IgD-negative memory B cell (primary cell): Measurements from ENCODE around the gene SH3BGRL3. TPM values are rescaled to one million over a fixed set of nuclear protein-coding genes. Genes with fewer than 3 reads are reported as not detected.
"Not testable (repeated sequence)": the region's sequence is repeated elsewhere in the genome, so short reads cannot be mapped to it uniquely, and the experiment has no call there.

ENCODE experiments used
- H3K27ac Mint-ChIP-seq, 3 donors: one replicate each; pipeline ENCODE4 v1.8.0; 2020 to 2022; ENCODE audit warnings: mild to moderate bottlenecking in 3 of 3, mixed read lengths in 3 of 3, moderate library complexity in 1 of 3
- H3K27me3 Mint-ChIP-seq: one replicate; pipeline ENCODE4 v1.8.0; 2021; ENCODE audit warnings: mixed read lengths
- H3K36me3 Mint-ChIP-seq: one replicate; pipeline ENCODE4 v1.8.0; 2020; ENCODE audit warnings: mild to moderate bottlenecking, mixed read lengths
- H3K4me1 Mint-ChIP-seq, 3 donors: one replicate each; pipeline ENCODE4 v1.8.0; 2020 to 2022; ENCODE audit warnings: mixed read lengths in 3 of 3, mild to moderate bottlenecking in 1 of 3
- H3K4me3 Mint-ChIP-seq, 4 donors: one replicate each; pipeline ENCODE4 v1.8.0; 2020 to 2022; ENCODE audit warnings: mild to moderate bottlenecking in 4 of 4, mixed read lengths in 4 of 4, moderate library complexity in 3 of 4
- H3K9me3 Mint-ChIP-seq, 3 donors: one replicate each; pipeline ENCODE4 v1.8.0; 2020 to 2021; ENCODE audit warnings: mixed read lengths in 3 of 3, mild to moderate bottlenecking in 1 of 3
- polyA plus RNA-seq: library from polyadenylated mRNA; unstranded; fragments of 300-500 nt; fragmentation: Illumina TruSeq; gene quantifications from one replicate; pipeline ENCODE4 v1.2.3, GENCODE V29; 2021

Gene SH3BGRL3
- polyA plus RNA-seq, 1 donor from 2014 or later = 1,152 TPM

GRCh38 chr1:26307363-26307781, 27.5 kb downstream of the SH3BGRL3 start:
- Mint-ChIP-seq H3K4me1 (peaks cover 20 to 28% (median 28%) of the 10 kb centered on the region in 3 donors), H3K9me3 (no peaks in the 10 kb centered on the region), H3K4me3 (peak overlapping the region; percentile 91 to 100 (median 94)), H3K27me3 (no peaks in the 10 kb centered on the region), H3K27ac (peak overlapping the region; percentile 37 to 92 (median 92)), H3K36me3 (peaks cover 5% of the 10 kb centered on the region)

- not testable (repeated sequence) for H3K27me3 Mint-ChIP-seq
Measured at GRCh38 chr1:26307966-26308899, 28.3 kb downstream of the SH3BGRL3 start.

GRCh38 chr1:26314501-26314900, 34.6 kb downstream of the SH3BGRL3 start:
- Mint-ChIP-seq H3K9me3 (no peaks in the 10 kb centered on the region), H3K27me3 (no peaks in the 10 kb centered on the region), H3K27ac (peak overlapping the region; percentile 74 to 97 (median 92)), H3K4me3 (peak overlapping the region; percentile 86 to 99 (median 90)), H3K36me3 (peaks cover 9% of the 10 kb centered on the region), H3K4me1 (peaks cover 31 to 40% (median 39%) of the 10 kb centered on the region in 3 donors)

More at GRCh38 chr1:26307966-26308899, 28.3 kb downstream of the SH3BGRL3 start:
- peaks cover 24 to 32% (median 31%) of the 10 kb centered on the region in 3 donors for H3K4me1 Mint-ChIP-seq
- not testable (repeated sequence) for H3K36me3 Mint-ChIP-seq, H3K9me3 Mint-ChIP-seq
- peak overlapping the region in 3 of 4 donors; percentile 9 to 100 (median 93) for H3K4me3 Mint-ChIP-seq
- H3K27ac Mint-ChIP-seq = peak overlapping the region in 2 of 3 donors; percentile 92

- Mint-ChIP-seq H3K27ac (peak overlapping the region; percentile 74 to 97 (median 92)), H3K9me3 (no peaks in the 10 kb centered on the region), H3K36me3 (peaks cover 14% of the 10 kb centered on the region), H3K4me3 (peak overlapping the region; percentile 93 to 100 (median 100)), H3K4me1 (peaks cover 32 to 43% (median 40%) of the 10 kb centered on the region in 3 donors), H3K27me3 (no peaks in the 10 kb centered on the region)
Measured at GRCh38 chr1:26315874-26316850, 36.3 kb downstream of the SH3BGRL3 start.

GRCh38 chr1:26317146-26317545, 37.3 kb downstream of the SH3BGRL3 start:
- Mint-ChIP-seq H3K4me3 (peak overlapping the region; percentile 93 to 100 (median 100)), H3K27me3 (no peaks in the 10 kb centered on the region), H3K4me1 (peaks cover 37 to 47% (median 40%) of the 10 kb centered on the region in 3 donors), H3K27ac (peak overlapping the region; percentile 74 to 97 (median 92)), H3K36me3 (peaks cover 15% of the 10 kb centered on the region), H3K9me3 (no peaks in the 10 kb centered on the region)

GRCh38 chr1:26317612-26318337, 37.9 kb downstream of the SH3BGRL3 start, which contains the start of gene CD52:
Gene CD52 (plus strand): TSS chr1:26317958. CDS start chr1:26318018, 60 bp downstream.
- no peaks in the 10 kb centered on the region for H3K27me3 Mint-ChIP-seq
- H3K4me1 Mint-ChIP-seq = peaks cover 42 to 52% (median 43%) of the 10 kb centered on the region in 3 donors
- H3K9me3 Mint-ChIP-seq = no peaks in the 10 kb centered on the region
- H3K27ac Mint-ChIP-seq = peak within 1 kb of the TSS; percentile 74 to 97 (median 92)
- peaks cover 16% of the 10 kb centered on the region for H3K36me3 Mint-ChIP-seq
- peak within 1 kb of the TSS; percentile 93 to 100 (median 100) for H3K4me3 Mint-ChIP-seq

- H3K4me1 Mint-ChIP-seq = peaks cover 40 to 50% (median 41%) of the 10 kb centered on the region in 3 donors
Measured at GRCh38 chr1:26318338-26319064, 38.6 kb downstream of the SH3BGRL3 start.

GRCh38 chr1:26320896-26321295, 41.0 kb downstream of the SH3BGRL3 start:
- H3K27ac Mint-ChIP-seq = peak overlapping the region in 1 of 3 donors; percentile 94
- no peaks in the 10 kb centered on the region for H3K27me3 Mint-ChIP-seq
- H3K36me3 Mint-ChIP-seq = peaks cover 20% of the 10 kb centered on the region
- H3K9me3 Mint-ChIP-seq = no peaks in the 10 kb centered on the region
- H3K4me1 Mint-ChIP-seq = peaks cover 18 to 35% (median 23%) of the 10 kb centered on the region in 3 donors
- H3K4me3 Mint-ChIP-seq = peak overlapping the region; percentile 93 to 100 (median 100)

More at GRCh38 chr1:26318338-26319064, 38.6 kb downstream of the SH3BGRL3 start:
- Mint-ChIP-seq H3K27me3 (no peaks in the 10 kb centered on the region), H3K36me3 (peaks cover 20% of the 10 kb centered on the region), H3K9me3 (no peaks in the 10 kb centered on the region), H3K4me3 (peak overlapping the region; percentile 93 to 100 (median 100)), H3K27ac (peak overlapping the region; percentile 74 to 97 (median 92))

GRCh38 chr1:26321315-26322041, 41.6 kb downstream of the SH3BGRL3 start:
- Mint-ChIP-seq H3K9me3 (no peaks in the 10 kb centered on the region), H3K4me1 (peaks cover 18 to 31% (median 19%) of the 10 kb centered on the region in 3 donors), H3K36me3 (peaks cover 20% of the 10 kb centered on the region)

GRCh38 chr1:26322042-26322331, 42.1 kb downstream of the SH3BGRL3 start:
- H3K36me3 Mint-ChIP-seq = peaks cover 20% of the 10 kb centered on the region
- peak overlapping the region in 3 of 4 donors; percentile 57 to 72 (median 65) for H3K4me3 Mint-ChIP-seq
- no peaks in the 10 kb centered on the region for H3K27me3 Mint-ChIP-seq
- peak overlapping the region in 1 of 3 donors; percentile 24 for H3K27ac Mint-ChIP-seq
- peaks cover 17 to 30% (median 18%) of the 10 kb centered on the region in 3 donors for H3K4me1 Mint-ChIP-seq
- no peaks in the 10 kb centered on the region for H3K9me3 Mint-ChIP-seq

More at GRCh38 chr1:26321315-26322041, 41.6 kb downstream of the SH3BGRL3 start:
- Mint-ChIP-seq H3K27me3 (no peaks in the 10 kb centered on the region), H3K4me3 (peak overlapping the region; percentile 82 to 100 (median 96)), H3K27ac (peak overlapping the region in 2 of 3 donors; percentile 59 to 94)

- Mint-ChIP-seq H3K27me3 (no peaks in the 10 kb centered on the region), H3K27ac (peak overlapping the region in 1 of 3 donors; percentile 53), H3K9me3 (no peaks in the 10 kb centered on the region), H3K4me1 (peaks cover 12 to 26% (median 16%) of the 10 kb centered on the region in 3 donors), H3K36me3 (peaks cover 14% of the 10 kb centered on the region), H3K4me3 (peak overlapping the region in 2 of 4 donors; percentile 49 to 72)
Measured at GRCh38 chr1:26323382-26323781, 43.5 kb downstream of the SH3BGRL3 start.

GRCh38 chr1:26324550-26324949, 44.7 kb downstream of the SH3BGRL3 start:
- peaks cover 12% of the 10 kb centered on the region for H3K36me3 Mint-ChIP-seq
- peaks cover 12 to 26% (median 16%) of the 10 kb centered on the region in 3 donors for H3K4me1 Mint-ChIP-seq
- peak overlapping the region in 1 of 4 donors; percentile 51 for H3K4me3 Mint-ChIP-seq
- H3K27ac Mint-ChIP-seq = no peak overlapping the region
- H3K27me3 Mint-ChIP-seq = no peaks in the 10 kb centered on the region
- H3K9me3 Mint-ChIP-seq = no peaks in the 10 kb centered on the region

- Mint-ChIP-seq H3K4me1 (peaks cover 2 to 8% (median 3%) of the 10 kb centered on the region in 3 donors), H3K9me3 (no peaks in the 10 kb centered on the region), H3K27ac (no peak overlapping the region), H3K36me3 (peaks cover 4% of the 10 kb centered on the region), H3K4me3 (no peak overlapping the region), H3K27me3 (no peaks in the 10 kb centered on the region)
Measured at GRCh38 chr1:26327956-26328362, 48.1 kb downstream of the SH3BGRL3 start.
